Measurements from ENCODE around the gene ADGRV1. TPM values are rescaled to one million over a fixed set of nuclear protein-coding genes. Genes with fewer than 3 reads are reported as not detected.

The ADGRV1 gene
- total and polyA plus RNA-seq, 9 of the 15 experiments (the other 6 are each of a cell fraction or from before 2014, with no cell fraction given): 21.7 to 156 (median 58.2) TPM

DNA sequence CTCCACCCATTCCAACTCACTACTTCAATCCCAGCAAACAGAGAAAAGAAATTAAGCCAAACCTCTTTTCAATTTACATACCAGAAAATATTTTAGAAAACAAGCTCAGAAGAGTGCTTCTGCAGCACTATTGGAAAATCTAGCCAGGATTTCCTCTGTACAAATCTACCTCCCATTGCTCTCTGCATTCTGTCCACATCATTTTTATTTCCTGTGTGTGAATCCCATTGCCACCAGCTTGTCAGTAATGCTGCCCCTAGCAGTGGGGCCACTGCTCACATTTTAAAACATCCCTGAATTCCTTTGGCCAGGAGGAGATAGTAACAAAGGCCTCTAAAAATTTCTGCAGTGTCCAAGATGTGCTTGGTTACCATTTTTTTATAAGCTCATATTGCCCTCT is 592.0 kb downstream of the ADGRV1 start:
- ChIA-PET POLR2A (interaction anchor here (0.7 kb wide), 1 partner anchor 309 kb away, joined by 3 read pairs; no protein-coding TSS in a partner anchor), CTCF (ENCODE audit: low intra/inter-chr PET ratio) (no interaction called here)
- Histone ChIP-seq H3K27ac (ENCODE audit: extremely low read depth, low read depth, low read length) (no peak overlapping the region), H3K4me3 (no peak overlapping the region), H2AFZ (ENCODE audit: low read depth, low read length) (no peak overlapping the region), H3K9ac (ENCODE audit: insufficient read depth in 1 of 2, low read depth in 2 of 2, low read length in 2 of 2) (no peak overlapping the region), H4K20me1 (replicated peaks; ENCODE audit: control insufficient read depth, insufficient read depth, low read length) (no peaks in the 10 kb centered on the region), H3K9me3 (replicated peaks; ENCODE audit: control insufficient read depth, insufficient read depth, low read depth, low read length) (no peaks in the 10 kb centered on the region), H3K27me3 (ENCODE audit: control insufficient read depth in 2 of 2, insufficient read depth in 2 of 2, low read length in 2 of 2) (no peaks in the 10 kb centered on the region), H3K79me2 (ENCODE audit: control insufficient read depth, insufficient read depth, low read length) (no peaks in the 10 kb centered on the region), H3K4me1 (replicated peaks in 1 of 2; ENCODE audit: control insufficient read depth in 2 of 2, insufficient read depth in 2 of 2, low read length in 2 of 2) (no peaks in the 10 kb centered on the region), H3K4me2 (ENCODE audit: insufficient read depth, low read length) (no peak overlapping the region), H3K9me1 (ENCODE audit: control insufficient read depth, insufficient read depth, low read length) (no peaks in the 10 kb centered on the region), H3K36me3 (ENCODE audit: control insufficient read depth, insufficient read depth, low read length) (peaks cover 7% of the 10 kb centered on the region; the same call in 1 of the 3 replicates)
- ATAC-seq (no peak), FAIRE-seq (no peak), DNase-seq (ENCODE audit: extremely low read depth in 1 of 4, low spot score in 3 of 4) (no peak)
- in situ Hi-C loops (cut with MboI): no loop called here
- intact Hi-C loops (cut with micrococcal nuclease): no loop called here
- TF ChIP-seq ZKSCAN8 (CRISPR knock-in tag; IDR thresholded peaks at IDR 0.05): no peak
- TF ChIP-seq SAFB (IDR thresholded peaks at IDR 0.05; ENCODE audit: borderline replicate concordance, low read depth, low read length): no peak
- TF ChIP-seq, protein P1, sequence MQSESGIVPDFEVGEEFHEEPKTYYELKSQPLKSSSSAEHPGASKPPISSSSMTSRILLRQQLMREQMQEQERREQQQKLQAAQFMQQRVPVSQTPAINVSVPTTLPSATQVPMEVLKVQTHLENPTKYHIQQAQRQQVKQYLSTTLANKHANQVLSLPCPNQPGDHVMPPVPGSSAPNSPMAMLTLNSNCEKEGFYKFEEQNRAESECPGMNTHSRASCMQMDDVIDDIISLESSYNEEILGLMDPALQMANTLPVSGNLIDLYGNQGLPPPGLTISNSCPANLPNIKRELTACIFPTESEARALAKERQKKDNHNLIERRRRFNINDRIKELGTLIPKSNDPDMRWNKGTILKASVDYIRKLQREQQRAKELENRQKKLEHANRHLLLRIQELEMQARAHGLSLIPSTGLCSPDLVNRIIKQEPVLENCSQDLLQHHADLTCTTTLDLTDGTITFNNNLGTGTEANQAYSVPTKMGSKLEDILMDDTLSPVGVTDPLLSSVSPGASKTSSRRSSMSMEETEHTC (IDR thresholded peaks at IDR 0.05): no peak
- TF ChIP-seq TARDBP (IDR thresholded peaks at IDR 0.05): no peak
- BruUV-seq (replicated peaks): no TSS peak

- H3K27me3 ChIP-seq (ENCODE audit: control insufficient read depth in 2 of 2, insufficient read depth in 2 of 2, low read length in 2 of 2): no peaks in the 10 kb centered on the region
- intact Hi-C loops (cut with micrococcal nuclease) (no loop called here), in situ Hi-C loops (cut with MboI) (no loop called here)
- H3K27ac ChIP-seq (ENCODE audit: extremely low read depth, low read depth, low read length): no peak overlapping the region
- BruUV-seq (replicated peaks): no TSS peak
- ChIA-PET CTCF (ENCODE audit: low intra/inter-chr PET ratio) (no interaction called here), POLR2A (interaction anchor here (0.6 to 1.4 kb wide), 2 partner anchors 67 to 231 kb away, joined by 3 to 4 read pairs; partner anchors contain the start of gene ARRDC3)
- FAIRE-seq (no peak), DNase-seq (ENCODE audit: extremely low read depth in 1 of 4, low spot score in 3 of 4) (no peak), ATAC-seq (no peak)
- TF ChIP-seq MCM3 (IDR thresholded peaks at IDR 0.05): no peak
- TF ChIP-seq ZNF79 (CRISPR knock-in tag; IDR thresholded peaks at IDR 0.05; ENCODE audit: low read depth): no peak
- no peak for TF ChIP-seq TAL1 (IDR thresholded peaks at IDR 0.05)
- peak; percentile 53 for TF ChIP-seq CEBPB (tag; IDR thresholded peaks at IDR 0.05)
- H3K4me2 ChIP-seq (ENCODE audit: insufficient read depth, low read length): no peak overlapping the region
- no peak overlapping the region for H2AFZ ChIP-seq (ENCODE audit: low read depth, low read length)
- no peaks in the 10 kb centered on the region for H3K79me2 ChIP-seq (ENCODE audit: control insufficient read depth, insufficient read depth, low read length)
- no peaks in the 10 kb centered on the region for H4K20me1 ChIP-seq (replicated peaks; ENCODE audit: control insufficient read depth, insufficient read depth, low read length)
- H3K9ac ChIP-seq (ENCODE audit: insufficient read depth in 1 of 2, low read depth in 2 of 2, low read length in 2 of 2): no peak overlapping the region
- 69% methylated on average over 2 of the region's 2 CpGs for WGBS (ENCODE audit: insufficient coverage, low coverage, missing lambda C conversion rate)
- no peaks in the 10 kb centered on the region for H3K9me1 ChIP-seq (ENCODE audit: control insufficient read depth, insufficient read depth, low read length)
- peaks cover 8% of the 10 kb centered on the region; the same call in 1 of the 3 replicates for H3K36me3 ChIP-seq (ENCODE audit: control insufficient read depth, insufficient read depth, low read length)
- no peaks in the 10 kb centered on the region for H3K9me3 ChIP-seq (replicated peaks; ENCODE audit: control insufficient read depth, insufficient read depth, low read depth, low read length)
- no peak overlapping the region for H3K4me3 ChIP-seq
- no peaks in the 10 kb centered on the region for H3K4me1 ChIP-seq (replicated peaks in 1 of 2; ENCODE audit: control insufficient read depth in 2 of 2, insufficient read depth in 2 of 2, low read length in 2 of 2)
These were observed 593.4 kb downstream of the ADGRV1 start for GRCh38 chr5:91151947-91152346.

Measured in K562 (cell line).